HepG2 (cell line): ENCODE results near the gene MAN1B1. TPM values are rescaled to one million over a fixed set of nuclear protein-coding genes. Genes with fewer than 3 reads are reported as not detected.

Source experiments
- ATAC-seq: fragments of 200-7000 bp; cut with Tn5 transposase; 3 replicates; pipeline ENCODE4 v1.9.1; 2020; ENCODE audit warnings: mild to moderate bottlenecking, moderate library complexity
- BruUV-seq: library from RNA; stranded (reverse); fragments of 400-500 nt; replicated peaks from 2 replicates; lab custom pipeline; 2021; lab: Mats Ljungman, UMichigan
- CTCF ChIA-PET: fragments of 300-600 bp; formaldehyde crosslinking; extraction: SDS; loops from one replicate; lab custom pipeline; 2021; ENCODE audit warnings: low total read pairs, inconsistent platforms, low intra/inter-chr PET ratio; lab: Yijun Ruan, JAX
- POLR2A ChIA-PET: fragments of 350-600 bp; sonication (Branson Sonifier 250); formaldehyde crosslinking; loops from one replicate; lab custom pipeline; 2020; ENCODE audit warnings: antibody characterized with exemption, inconsistent platforms; lab: Yijun Ruan, JAX
- DNase-seq: peaks from one replicate; pipeline ENCODE4 v3.0.0-alpha.2; 2015; ENCODE audit warnings: low spot score
- FAIRE-seq: peaks from 3 replicates; lab custom pipeline; 2011; peaks lifted over from hg19 to GRCh38; lab: Jason Lieb, UNC
- H2AFZ ChIP-seq: one replicate; pipeline ENCODE4 v1.6.1; 2011; ENCODE audit warnings: low read length, inconsistent platforms
- H3K27ac ChIP-seq: fragments of 300-600 bp; 3 replicates; pipeline ENCODE4 v1.8.0; 2011; ENCODE audit warnings: mixed run types, mild to moderate bottlenecking, mixed read lengths, low read length, inconsistent platforms; ENCODE audit not compliant: insufficient read depth; ENCODE audit errors: extremely low read length
- H3K27me3 ChIP-seq, 2 experiments: fragments of 200-600 bp in 1 of 2; 2 replicates in 1 of 2; 3 replicates in 1 of 2; pipeline versions ENCODE4 v1.6.0 to v1.8.0; 2011; ENCODE audit warnings: low read length in 2 of 2, mild to moderate bottlenecking in 2 of 2, moderate library complexity in 2 of 2, inconsistent platforms in 1 of 2; ENCODE audit not compliant: insufficient read depth in 2 of 2, control insufficient read depth in 1 of 2
- H3K36me3 ChIP-seq, 2 experiments: fragments of 200-600 bp in 1 of 2; replicated peaks in 1 of 2; 2 replicates in 1 of 2; 3 replicates in 1 of 2; pipeline versions ENCODE4 v1.5.1 to v1.8.0; 2011; ENCODE audit warnings: low read length in 2 of 2, inconsistent platforms in 1 of 2; ENCODE audit not compliant: insufficient read depth in 2 of 2, control insufficient read depth in 1 of 2
- H3K4me1 ChIP-seq: 2 replicates; pipeline ENCODE4 v1.5.1; 2012; ENCODE audit warnings: low read length, inconsistent platforms; ENCODE audit not compliant: insufficient read depth
- H3K4me2 ChIP-seq: 2 replicates; pipeline ENCODE4 v1.6.0; 2011; ENCODE audit warnings: low read depth, low read length, inconsistent platforms
- H3K4me3 ChIP-seq, 3 experiments: fragments of 200-600 bp in 1 of 3; sonication (generic), shearing (Covaris generic) in 1 of 3; replicated peaks in 1 of 3; 2 replicates each; pipeline ENCODE4 v1.5.1; 2011 to 2016; ENCODE audit warnings: low read length in 3 of 3, inconsistent platforms in 2 of 3, low read depth in 2 of 3, mild to moderate bottlenecking in 2 of 3, control low read depth in 1 of 3, mixed read lengths in 1 of 3; ENCODE audit not compliant: insufficient read depth in 1 of 3
- H3K79me2 ChIP-seq: one replicate; pipeline ENCODE4 v1.6.1; 2011; ENCODE audit warnings: low read length, inconsistent platforms; ENCODE audit not compliant: insufficient read depth
- H3K9ac ChIP-seq: 2 replicates; pipeline ENCODE4 v1.6.0; 2011; ENCODE audit warnings: mild to moderate bottlenecking, low read depth, low read length, inconsistent platforms; ENCODE audit not compliant: insufficient read depth
- H3K9me3 ChIP-seq: 2 replicates; pipeline ENCODE4 v1.5.1; 2012; ENCODE audit warnings: mild to moderate bottlenecking, low read length
- H4K20me1 ChIP-seq: 2 replicates; pipeline ENCODE4 v1.6.0; 2011; ENCODE audit warnings: inconsistent platforms, mild to moderate bottlenecking, low read length, moderate library complexity; ENCODE audit not compliant: insufficient read depth
- AKNA ChIP-seq: sonication (generic); formaldehyde crosslinking; IDR thresholded peaks from 2 replicates; pipeline ENCODE4 v1.4.0; 2020; ENCODE audit warnings: missing genetic modification reagents, borderline replicate concordance
- ARID2 ChIP-seq: sonication (generic); formaldehyde crosslinking; IDR thresholded peaks from 2 replicates; pipeline ENCODE4 v1.8.1; 2022; ENCODE audit warnings: mild to moderate bottlenecking, missing genetic modification reagents, borderline replicate concordance
- ATF4 ChIP-seq, 2 experiments: fragments of 450-650 bp in 1 of 2; sonication (generic) in 1 of 2; formaldehyde crosslinking; IDR thresholded peaks; 2 replicates each; pipeline versions ENCODE4 v1.5.0 to v1.8.0; 2020 to 2022; ENCODE audit warnings: mild to moderate bottlenecking in 1 of 2, missing genetic modification reagents in 1 of 2
- ATF7 ChIP-seq, 2 experiments: fragments of 450-650 bp in 1 of 2; sonication (generic) in 1 of 2; formaldehyde crosslinking in 1 of 2; IDR thresholded peaks; 2 replicates each; pipeline versions ENCODE4 v1.4.0 to v1.6.1; 2016 to 2020; ENCODE audit warnings: antibody characterized with exemption in 1 of 2, mild to moderate bottlenecking in 1 of 2, missing genetic modification reagents in 1 of 2
- BCL3 ChIP-seq: sonication (generic); formaldehyde crosslinking; IDR thresholded peaks from 2 replicates; pipeline ENCODE4 v1.5.1; 2020; ENCODE audit warnings: mild to moderate bottlenecking, missing genetic modification reagents, moderate library complexity
- CCDC6 ChIP-seq: sonication (generic); formaldehyde crosslinking; IDR thresholded peaks from 2 replicates; pipeline ENCODE4 v1.8.1; 2022; ENCODE audit warnings: mild to moderate bottlenecking, missing genetic modification reagents, moderate library complexity
- DDIT3 ChIP-seq: sonication (generic); formaldehyde crosslinking; IDR thresholded peaks from 2 replicates; pipeline ENCODE4 v1.4.0; 2020; ENCODE audit warnings: mild to moderate bottlenecking, missing genetic modification reagents
- FOXK2 ChIP-seq: fragments of 450-650 bp; IDR thresholded peaks from 2 replicates; pipeline ENCODE4 v1.6.1; 2016
- GATAD1 ChIP-seq: IDR thresholded peaks from 2 replicates; pipeline ENCODE4 v1.6.1; 2016; ENCODE audit warnings: missing genetic modification reagents, missing compliant biosample characterization
- KDM2A ChIP-seq: sonication (generic); formaldehyde crosslinking; IDR thresholded peaks from 2 replicates; pipeline ENCODE4 v1.4.0; 2020; ENCODE audit warnings: low read depth, missing genetic modification reagents, borderline replicate concordance
- PLSCR1 ChIP-seq: sonication (generic); formaldehyde crosslinking; IDR thresholded peaks from 2 replicates; pipeline ENCODE4 v1.5.0; 2020; ENCODE audit warnings: missing genetic modification reagents, mild to moderate bottlenecking, borderline replicate concordance
- RORA ChIP-seq: sonication (generic); formaldehyde crosslinking; IDR thresholded peaks from 2 replicates; pipeline ENCODE4 v1.5.0; 2020; ENCODE audit warnings: mild to moderate bottlenecking, missing genetic modification reagents, moderate library complexity
- ZNF24 ChIP-seq: fragments of 450-650 bp; IDR thresholded peaks from 2 replicates; pipeline ENCODE4 v1.6.1; 2017; ENCODE audit warnings: antibody characterized with exemption, mild to moderate bottlenecking
- WGBS: methylation state at CpG from one replicate; pipeline ENCODE4 v1.1.6; 2017; ENCODE audit warnings: low lambda C conversion rate; 5-methylcytosine and 5-hydroxymethylcytosine counted together
- in situ Hi-C: cut with HindIII; loops from 2 replicates; pipeline ENCODE4 v1.10.0; 2017; ENCODE audit warnings: low pct_unique_long_range_greater_than_20kb; ENCODE audit not compliant: extremely low pct_ligation_motif_present
- intact Hi-C: fragments of 100-400 bp; cut with micrococcal nuclease; formaldehyde crosslinking; loops from one replicate; pipeline ENCODE4 v1.10.0; 2022; ENCODE audit not compliant: unreplicated experiment
- polyA plus RNA-seq, 8 experiments: library from polyadenylated mRNA; depleted of rRNA in 3 of 8; stranded (reverse) in 7 of 8; unstranded in 1 of 8; fragments of >200 nt; fragmentation: Illumina TruSeq in 4 of 8; extraction: Trizol in 4 of 8; gene quantifications; 2 replicates each; pipeline versions ENCODE4 v1.2.1 to v1.2.3, GENCODE V29; 2011 to 2016; ENCODE audit warnings: low read depth in 4 of 8, missing spikeins in 1 of 8, mixed read lengths in 1 of 8; ENCODE audit not compliant: insufficient read depth in 1 of 8
- total RNA-seq, 5 experiments: library from RNA; depleted of rRNA; stranded (reverse); fragments of >200 nt; fragmentation: Illumina TruSeq; extraction: Trizol; gene quantifications; 2 replicates each; pipeline ENCODE4 v1.2.3, GENCODE V29; 2016; ENCODE audit warnings: low read depth in 1 of 5

MAN1B1 gene
- total and polyA plus RNA-seq, 2 of the 13 experiments (the other 11 are each of a cell fraction or from before 2014, with no cell fraction given) = 48.9 to 59.5 TPM

GRCh38 chr9:137065336-137065967 is 21.3 kb upstream of the MAN1B1 start:
- H3K79me2 ChIP-seq = peaks cover 13% of the 10 kb centered on the region
- in situ Hi-C loops = no loop called here
- over 99% methylated on average over 19 of the region's 23 CpGs for WGBS
- H3K4me2 ChIP-seq = no peak overlapping the region
- H4K20me1 ChIP-seq = peaks cover 7% of the 10 kb centered on the region; the same call in 1 of the 2 replicates
- peaks cover 25% of the 10 kb centered on the region for H3K4me1 ChIP-seq
- H3K9me3 ChIP-seq = no peaks in the 10 kb centered on the region
- no peak overlapping the region for H3K4me3 ChIP-seq
- DNase-seq (no peak), FAIRE-seq (no peak), ATAC-seq (no peak)
- POLR2A ChIA-PET = no interaction called here
- H3K9ac ChIP-seq = no peak overlapping the region
- no TSS peak for BruUV-seq
- no peaks in the 10 kb centered on the region; a peak in 1 of 5 replicates for H3K27me3 ChIP-seq
- TF ChIP-seq BCL3 (CRISPR knock-in tag) (no peak), DDIT3 (CRISPR knock-in tag) (no peak), ARID2 (CRISPR knock-in tag) (no peak), KDM2A (CRISPR knock-in tag) (no peak), ZNF24 (no peak), AKNA (CRISPR knock-in tag) (no peak), PLSCR1 (CRISPR knock-in tag) (no peak), RORA (no peak), CCDC6 (CRISPR knock-in tag) (no peak), ATF4 (CRISPR knock-in tag; IDR thresholded peaks at IDR 0.05) (no peak), ATF7 (IDR thresholded peaks at IDR 0.05) (no peak), ATF7 (CRISPR knock-in tag; IDR thresholded peaks at IDR 0.05) (no peak), FOXK2 (no peak), GATAD1 (CRISPR knock-in tag) (no peak)
- H3K27ac ChIP-seq = no peak overlapping the region
- intact Hi-C loops = no loop called here
- H3K36me3 ChIP-seq = peaks cover 3 to 16% of the 10 kb centered on the region in 2 experiments; a peak in 2 of 5 replicates
- H2AFZ ChIP-seq = no peak overlapping the region
- CTCF ChIA-PET = no interaction called here
